HCEC 1CT (cell line): Measurements from ENCODE around the gene NOL4L.

Experiments used
- DNase-seq: peaks from one replicate; pipeline ENCODE4 v3.0.0-alpha.2; 2017

Gene NOL4L

GRCh38 chr20:32559753-32560380 lies 25.3 kb downstream of the NOL4L start:
- no peak for DNase-seq

DNA sequence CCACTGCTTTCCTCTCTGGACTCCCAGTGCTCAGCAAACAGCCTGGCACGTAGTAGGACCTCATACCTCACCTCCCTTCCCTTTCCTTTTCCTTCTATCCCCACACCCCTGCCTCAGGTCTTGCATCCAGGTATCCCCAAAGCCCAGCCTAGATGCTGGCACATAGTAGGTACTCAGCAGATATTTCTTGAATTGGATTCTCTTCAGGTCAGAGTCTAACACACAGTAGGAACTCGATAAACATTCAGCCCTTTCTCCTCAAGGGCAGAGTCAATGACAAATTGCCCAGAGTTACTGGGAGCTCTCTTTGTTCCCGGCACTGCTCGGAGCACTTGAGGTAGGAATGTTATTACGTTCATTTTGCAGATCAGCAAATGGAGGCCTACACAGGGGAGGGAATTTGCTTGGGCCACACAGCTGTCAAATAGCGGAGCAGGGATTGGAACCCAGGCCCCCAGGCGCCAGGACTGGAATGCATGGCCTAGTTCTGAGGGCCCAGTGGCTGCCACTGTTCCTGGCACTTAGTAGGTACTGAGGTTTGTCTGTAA lies 25.9 kb downstream of the NOL4L start:
- DNase-seq, result no peak

GRCh38 chr20:32558526-32558925 lies 26.6 kb downstream of the NOL4L start:
- DNase-seq, result no peak

GRCh38 chr20:32557319-32557718 lies 27.8 kb downstream of the NOL4L start:
- DNase-seq, result no peak

GRCh38 chr20:32556312-32557184 lies 28.6 kb downstream of the NOL4L start:
- no peak for DNase-seq

- no peak for DNase-seq
Observed at GRCh38 chr20:32555584-32555983, 29.5 kb downstream of the NOL4L start.

- no peak for DNase-seq
Observed at GRCh38 chr20:32554965-32555289, 30.2 kb downstream of the NOL4L start.

DNA sequence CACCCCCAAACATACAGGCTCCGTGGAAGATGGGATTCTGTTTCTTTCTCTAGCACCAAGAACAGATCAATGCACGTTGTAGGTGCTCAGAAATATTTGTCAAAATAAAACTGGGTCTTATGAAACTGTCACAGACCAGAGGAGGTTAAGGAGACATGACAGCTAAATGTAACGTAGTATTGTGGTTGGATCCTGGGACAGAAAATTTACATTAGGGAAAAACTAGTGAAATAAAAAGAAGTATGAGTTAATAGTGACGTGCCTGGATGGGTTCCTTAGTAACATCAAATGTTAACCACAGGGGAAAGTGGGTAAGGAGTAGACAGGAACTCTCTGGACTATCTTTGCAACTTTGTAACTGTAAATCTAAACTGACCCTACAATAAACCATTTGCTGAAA lies 31.5 kb downstream of the NOL4L start:
- DNase-seq, result no peak

GRCh38 chr20:32551693-32552092 lies 33.4 kb downstream of the NOL4L start:
- no peak for DNase-seq

- no peak for DNase-seq
Observed at GRCh38 chr20:32549842-32550241, 35.3 kb downstream of the NOL4L start.

- DNase-seq, result no peak
Observed at GRCh38 chr20:32547753-32548034, 37.4 kb downstream of the NOL4L start.

DNA sequence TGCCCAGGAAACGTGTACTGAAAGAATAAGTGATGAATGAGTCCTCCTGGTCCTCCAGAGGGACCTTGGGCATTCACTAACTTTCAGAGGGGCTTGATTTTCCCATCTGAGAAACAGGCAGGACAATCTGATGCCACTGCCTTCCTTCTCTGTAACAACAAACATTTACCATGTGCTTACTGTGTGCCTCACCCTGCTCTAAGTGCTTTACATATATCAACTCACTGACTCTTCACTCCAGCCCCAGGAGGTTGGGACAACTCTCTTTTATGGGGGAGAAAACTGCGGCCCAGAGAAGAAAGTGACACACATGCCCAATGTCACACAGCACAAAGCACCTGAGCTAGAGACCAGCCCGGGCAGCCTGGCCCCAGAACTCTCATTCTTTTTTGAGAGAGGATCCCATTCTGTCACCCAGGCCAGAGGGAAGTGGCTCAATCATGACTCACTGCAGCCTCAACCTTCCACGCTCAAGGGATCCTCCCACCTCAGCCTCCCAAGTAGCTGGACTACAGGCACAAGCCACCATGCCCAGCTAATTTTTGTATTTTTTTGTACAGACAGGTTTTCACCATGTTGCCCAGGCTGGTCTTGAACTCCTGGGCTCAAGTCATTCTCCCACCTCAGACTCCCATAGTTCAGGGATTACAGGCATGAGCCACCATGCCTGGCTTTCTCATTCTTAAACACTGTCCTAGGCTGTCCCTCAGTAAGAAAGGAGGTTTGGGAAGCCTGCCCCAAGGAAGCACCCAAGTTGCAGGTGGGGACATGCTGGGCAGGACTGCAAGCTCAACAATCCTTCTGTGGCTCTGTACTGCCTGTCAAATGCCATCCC lies 38.0 kb downstream of the NOL4L start:
- no peak for DNase-seq

GRCh38 chr20:32544893-32545840 lies 40.0 kb downstream of the NOL4L start:
- no peak for DNase-seq

- no peak for DNase-seq
Observed at GRCh38 chr20:32544260-32544722, 40.8 kb downstream of the NOL4L start.

- no peak for DNase-seq
Observed at GRCh38 chr20:32543570-32544259, 41.4 kb downstream of the NOL4L start.

DNA sequence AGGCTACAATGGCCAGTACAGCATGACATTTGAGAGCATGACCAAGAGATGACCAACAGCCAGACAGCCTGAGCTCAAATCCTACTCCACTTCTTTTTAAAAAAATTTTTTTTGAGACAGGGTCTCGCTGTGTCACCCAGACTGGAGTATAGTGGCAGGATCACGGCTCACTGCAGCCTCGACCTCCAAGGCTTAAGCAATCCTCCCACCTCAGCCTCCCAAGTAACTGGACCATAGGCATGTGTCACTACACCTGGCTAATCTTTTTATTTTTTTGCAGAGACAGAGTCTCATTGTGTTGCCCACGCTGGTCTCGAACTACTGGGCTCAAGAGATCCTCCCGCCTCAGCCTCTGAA lies 42.9 kb downstream of the NOL4L start:
- DNase-seq, result no peak

DNA sequence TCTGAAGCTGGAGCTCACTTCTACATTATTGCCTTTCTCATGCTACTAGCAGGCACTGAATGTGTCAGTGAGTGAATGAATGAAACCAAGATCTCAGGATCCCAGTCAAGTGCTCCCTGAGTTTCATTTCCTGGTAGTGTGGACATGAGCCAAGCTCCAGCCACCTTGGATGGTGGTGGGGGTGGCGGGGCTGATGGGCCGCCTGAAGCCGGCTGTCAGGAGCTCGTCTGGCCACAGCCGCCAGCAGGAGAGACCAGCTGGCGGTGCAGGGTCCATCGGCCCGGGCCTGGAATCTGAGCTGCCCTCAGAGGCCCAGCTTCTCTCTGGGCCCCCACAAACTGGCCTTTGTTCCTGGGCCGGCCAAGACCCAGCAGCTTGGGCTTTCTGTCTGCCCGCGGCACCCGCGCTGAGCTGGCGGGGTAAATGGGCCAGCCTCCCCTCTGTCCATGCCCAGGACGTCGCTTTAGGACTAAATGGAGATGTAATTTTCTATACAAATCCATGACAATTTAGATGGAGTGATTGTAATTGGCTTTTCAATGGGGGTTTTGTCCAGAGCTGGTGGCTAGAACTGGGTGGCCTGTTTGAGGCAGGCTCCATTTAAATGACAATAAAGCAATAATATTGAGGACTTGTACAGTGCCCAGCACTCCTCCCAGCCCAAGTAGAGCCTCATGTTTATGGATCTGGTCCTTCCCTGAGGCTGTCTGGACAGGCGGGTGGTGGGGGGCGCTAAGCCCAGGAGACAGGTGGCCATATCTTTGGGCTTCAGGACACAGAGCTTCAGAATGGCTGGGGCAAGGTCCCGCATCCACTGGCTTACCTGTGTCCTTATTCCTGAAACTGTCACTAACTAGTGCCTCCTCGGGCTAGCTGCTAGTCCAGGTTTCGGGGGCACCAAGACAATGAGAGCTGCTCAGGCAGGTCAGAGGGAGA lies 43.5 kb downstream of the NOL4L start:
- DNase-seq, result no peak

- no peak for DNase-seq
Observed at GRCh38 chr20:32539817-32540675, 45.1 kb downstream of the NOL4L start.

DNA sequence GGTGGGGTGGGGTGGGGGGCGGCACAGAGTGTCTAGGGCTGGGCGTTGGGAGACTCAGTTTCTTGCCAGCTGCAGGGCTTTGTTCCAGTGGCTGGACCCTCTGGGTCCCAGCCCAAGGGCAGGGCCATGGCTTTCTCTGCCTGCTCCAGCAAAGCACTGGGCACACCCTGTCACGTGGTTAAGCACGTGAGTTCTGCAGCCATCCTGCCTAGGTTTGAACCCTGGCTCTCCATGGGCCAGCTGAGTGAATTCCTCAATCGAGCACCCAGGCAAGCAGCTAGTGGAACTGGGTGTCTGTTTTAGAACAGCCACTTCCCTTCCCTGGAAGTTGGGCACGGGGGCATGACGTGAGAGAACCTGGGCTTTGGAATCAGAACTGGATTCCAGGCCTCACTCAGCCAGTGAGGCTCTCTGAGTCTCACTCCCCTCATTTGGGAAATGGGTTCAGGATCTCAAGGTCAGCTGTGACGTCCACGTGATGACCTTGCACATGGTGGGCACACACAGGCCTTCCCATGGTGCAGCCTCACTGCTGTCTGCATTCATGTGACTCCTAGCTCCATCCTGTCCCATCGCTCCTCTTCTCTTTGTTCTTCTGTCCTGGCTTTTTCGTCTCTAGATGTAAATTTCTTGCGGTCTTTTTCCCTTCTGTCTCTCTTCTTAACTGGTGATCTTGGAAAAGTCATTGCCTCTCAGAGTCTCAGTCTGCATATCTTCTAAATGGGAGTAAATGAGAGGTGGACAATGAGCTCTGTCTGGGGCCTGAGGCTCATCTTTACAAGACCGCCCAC lies 45.9 kb downstream of the NOL4L start:
- no peak for DNase-seq
